HG03139 (cell line): ENCODE data around the gene RNF168.
"Not testable (repeated sequence)": the region's sequence is repeated elsewhere in the genome, so short reads cannot be mapped to it uniquely, and the experiment has no call there.

Source experiments
- ATAC-seq: cut with Tn5 transposase; IDR thresholded peaks from one replicate; pipeline ENCODE4 v1.9.1; 2021; ENCODE audit not compliant: unreplicated experiment

RNF168 gene

DNA sequence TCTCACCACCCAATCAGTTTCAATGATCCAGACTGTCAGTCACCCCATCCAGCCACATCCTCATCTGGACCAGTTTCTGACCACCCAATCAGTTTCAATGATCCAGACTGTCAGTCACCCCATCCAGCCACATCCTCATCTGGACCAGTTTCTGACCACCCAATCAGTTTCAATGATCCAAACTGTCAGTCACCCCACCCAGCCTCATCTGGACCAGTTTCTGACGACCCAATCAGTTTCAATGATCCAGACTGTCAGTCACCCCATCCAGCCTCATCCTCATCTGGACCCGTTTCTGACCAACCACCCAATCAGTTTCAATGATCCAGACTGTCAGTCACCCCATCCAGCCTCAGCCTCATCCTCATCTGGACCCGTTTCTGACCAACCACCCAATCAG lies 33.4 kb downstream of the RNF168 start:
- ATAC-seq, result not testable (repeated sequence)

DNA sequence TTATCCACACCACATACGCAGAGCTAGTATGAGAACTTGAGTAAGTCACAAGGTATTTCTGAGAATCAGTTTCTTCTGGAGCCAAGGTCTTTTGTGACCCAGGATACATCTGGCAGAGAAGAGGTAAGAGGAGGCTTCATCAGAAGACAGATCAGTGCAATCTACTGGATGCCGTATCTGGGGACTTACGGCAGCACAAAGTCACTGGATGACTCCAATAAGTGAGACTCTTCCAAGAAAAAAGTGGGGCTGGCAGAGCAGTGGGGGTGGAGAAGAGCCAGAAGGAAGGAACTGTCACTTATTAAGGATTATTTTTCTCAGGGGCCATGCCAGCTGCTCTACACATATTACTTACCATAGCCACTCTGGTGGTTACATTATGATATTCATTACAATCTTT lies 39.8 kb downstream of the RNF168 start:
- ATAC-seq, result no peak

DNA sequence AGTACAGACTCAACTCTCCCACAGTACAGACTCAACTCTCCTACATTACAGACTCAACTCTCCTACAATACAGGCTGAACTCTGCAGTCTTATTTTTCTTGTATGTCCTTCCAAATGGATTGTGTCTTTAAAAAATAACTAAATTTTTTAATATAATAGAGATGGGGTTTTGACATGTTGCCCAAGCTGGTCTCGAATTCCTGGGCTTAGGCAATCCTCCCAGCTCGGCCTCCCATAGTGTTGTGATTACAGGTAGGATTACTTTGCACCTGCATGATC lies 40.2 kb downstream of the RNF168 start:
- ATAC-seq, result no peak

DNA sequence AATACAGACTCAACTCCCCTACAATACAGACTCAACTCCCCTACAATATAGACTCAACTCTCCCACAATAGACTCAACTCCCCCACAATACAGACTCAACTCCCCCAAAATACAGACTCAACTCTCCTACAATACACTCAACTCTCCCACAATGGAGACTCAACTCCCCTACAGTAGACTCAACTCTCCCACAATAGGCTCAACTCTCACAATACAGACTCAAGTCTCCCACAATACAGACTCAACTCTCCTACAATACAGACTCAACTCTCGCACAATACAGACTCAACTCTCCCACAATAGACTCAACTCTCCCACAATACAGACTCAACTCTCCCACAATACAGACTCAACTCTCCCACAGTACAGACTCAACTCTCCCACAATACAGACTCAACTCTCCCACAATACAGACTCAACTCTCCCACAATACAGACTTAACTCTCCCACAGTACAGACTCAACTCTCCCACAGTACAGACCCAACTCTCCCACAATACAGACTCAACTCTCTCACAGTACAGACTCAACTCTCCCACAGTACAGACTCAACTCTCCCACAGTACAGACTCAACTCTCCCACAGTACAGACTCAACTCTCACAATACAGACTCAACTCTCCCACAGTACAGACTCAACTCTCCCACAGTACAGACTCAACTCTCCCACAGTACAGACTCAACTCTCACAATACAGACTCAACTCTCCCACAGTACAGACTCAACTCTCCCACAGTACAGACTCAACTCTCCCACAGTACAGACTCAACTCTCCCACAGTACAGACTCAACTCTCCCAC lies 40.7 kb downstream of the RNF168 start:
- not testable (repeated sequence) for ATAC-seq

DNA sequence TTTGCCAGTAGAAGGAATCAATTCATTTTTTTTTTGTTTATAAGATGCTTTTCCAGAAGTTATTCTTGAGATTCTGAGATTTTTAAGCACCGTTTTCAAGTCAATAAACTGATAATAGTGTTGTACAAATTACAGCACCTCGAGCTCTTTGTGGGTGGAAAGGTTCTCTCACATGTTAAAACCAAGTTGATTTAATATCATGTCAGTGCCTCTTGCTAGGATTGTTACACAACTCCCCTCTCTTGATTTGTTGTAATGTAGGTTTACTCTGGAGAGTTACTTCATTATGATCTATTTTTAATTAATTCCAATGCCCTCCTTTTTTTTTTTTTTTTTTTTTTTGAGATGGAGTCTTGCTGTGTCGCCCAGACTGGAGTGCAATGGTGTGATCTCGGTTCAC lies 45.5 kb downstream of the RNF168 start:
- no peak for ATAC-seq

DNA sequence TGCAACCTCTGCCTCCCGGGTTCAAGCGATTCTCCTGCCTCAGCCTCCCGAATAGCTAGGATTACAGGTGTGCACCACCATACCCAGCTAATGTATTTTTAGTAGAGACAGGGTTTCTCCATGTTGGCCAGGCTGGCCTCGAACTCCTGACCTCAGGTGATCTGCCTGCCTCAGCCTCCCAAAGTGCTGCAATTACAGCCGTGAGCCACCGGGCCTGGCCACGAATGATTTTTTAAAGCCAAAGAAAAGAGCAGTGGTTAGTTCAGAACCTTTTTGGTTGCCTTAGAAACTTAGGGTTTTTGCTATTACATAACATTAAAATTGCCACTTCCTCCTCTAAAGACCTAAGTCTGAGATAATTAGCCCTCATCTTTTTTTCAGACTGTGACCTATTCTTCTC lies 46.1 kb downstream of the RNF168 start:
- ATAC-seq, result not testable (repeated sequence)

DNA sequence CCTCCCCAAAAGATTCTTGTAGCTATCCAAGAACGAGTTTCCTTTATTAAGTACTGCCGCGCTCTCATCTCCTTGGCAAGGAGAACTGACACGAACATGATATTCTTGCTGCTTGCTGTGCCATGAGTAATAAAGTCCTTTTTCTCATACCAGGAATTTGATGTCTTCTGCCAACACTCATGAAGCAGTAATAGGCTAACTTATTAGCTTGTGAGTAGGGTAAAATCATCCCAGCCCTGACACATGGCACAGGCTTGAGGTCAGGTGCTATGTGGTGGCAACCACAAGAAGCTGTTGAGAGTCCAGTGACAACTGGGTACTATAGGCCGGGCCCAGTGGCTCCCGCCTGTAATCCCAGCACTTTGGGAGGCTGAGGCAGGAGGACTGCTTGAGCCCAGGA lies 48.6 kb downstream of the RNF168 start:
- no peak for ATAC-seq

DNA sequence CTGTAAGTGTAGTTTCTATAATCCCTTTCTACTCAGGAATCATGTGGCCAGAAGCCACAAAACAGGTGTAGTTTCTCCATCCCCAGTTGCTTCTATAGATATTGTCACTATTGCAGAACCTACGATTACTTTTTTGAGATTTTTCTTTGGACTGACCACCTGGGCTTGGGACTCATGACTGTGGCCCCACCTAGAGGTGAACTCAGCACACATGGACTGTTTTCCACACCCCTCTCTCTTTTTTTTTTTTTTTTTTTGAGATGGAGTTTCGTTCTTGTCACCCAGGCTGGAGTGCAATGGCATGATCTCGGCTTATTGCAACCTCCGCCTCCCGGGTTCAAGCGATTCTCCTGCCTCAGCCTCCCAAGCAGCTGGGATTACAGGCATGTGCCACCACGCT lies 58.2 kb downstream of the RNF168 start:
- not testable (repeated sequence) for ATAC-seq

DNA sequence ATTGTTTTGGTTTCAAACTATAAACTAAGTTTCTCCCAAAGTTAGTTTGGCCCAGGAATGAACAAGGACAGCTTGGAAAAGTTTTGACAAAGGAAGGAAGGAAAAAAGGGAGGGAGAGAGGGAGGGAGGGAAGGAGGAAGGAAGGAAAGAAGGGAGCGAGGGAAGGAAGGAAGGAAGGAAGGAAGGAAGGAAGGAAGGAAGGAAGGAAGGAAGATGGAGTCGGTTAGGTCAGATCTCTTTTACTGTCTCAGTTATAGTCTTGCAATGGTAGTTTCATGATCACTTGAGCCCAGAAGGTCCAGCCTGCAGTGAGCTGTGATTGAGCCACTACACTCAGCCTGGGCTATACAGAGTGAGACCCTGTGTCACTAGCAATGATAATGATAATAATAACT lies 59.1 kb downstream of the RNF168 start:
- no peak for ATAC-seq

DNA sequence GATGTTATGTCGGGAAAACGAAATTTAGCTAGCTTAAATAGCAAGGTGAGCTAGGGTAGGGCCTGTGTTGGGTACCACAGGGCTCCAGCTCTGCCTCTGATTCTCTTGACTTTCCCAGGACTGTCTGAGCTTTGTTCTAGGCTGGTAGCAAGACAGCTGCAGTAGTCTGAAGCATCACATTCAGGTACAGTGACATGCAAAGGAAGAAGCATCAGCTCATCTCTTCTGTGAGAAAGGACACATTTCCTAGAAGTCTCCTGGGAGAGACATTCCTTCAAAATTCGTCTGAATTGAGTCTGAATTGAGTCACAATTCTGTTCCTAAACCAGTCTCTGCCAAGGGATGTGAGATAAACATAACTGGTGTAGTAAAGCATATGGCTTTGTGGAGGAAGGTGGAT lies 62.9 kb downstream of the RNF168 start:
- ATAC-seq, result no peak

DNA sequence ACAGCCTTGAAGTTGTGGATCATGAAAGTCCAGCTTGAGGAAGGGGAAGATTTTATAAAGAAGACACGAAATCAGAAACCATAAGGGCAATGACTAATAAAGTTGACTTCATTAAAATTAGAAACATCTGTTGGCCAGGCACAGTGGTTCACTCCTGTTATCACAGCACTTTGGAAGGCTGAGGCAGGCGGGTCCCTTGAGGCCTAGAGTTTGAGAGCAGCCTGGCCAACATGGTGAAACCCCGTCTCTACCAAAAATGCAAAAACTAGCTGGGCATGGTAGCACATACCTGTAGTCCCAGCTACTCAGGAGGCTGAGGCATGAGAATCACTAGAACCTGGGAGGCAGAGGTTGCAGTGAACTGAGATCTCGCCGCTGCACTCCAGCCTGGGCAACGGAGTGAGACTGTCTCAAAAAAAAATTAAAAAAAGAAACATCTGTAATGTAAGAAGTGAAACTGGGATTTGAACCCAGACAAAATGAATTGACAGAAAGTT lies 63.5 kb downstream of the RNF168 start:
- no peak for ATAC-seq

DNA sequence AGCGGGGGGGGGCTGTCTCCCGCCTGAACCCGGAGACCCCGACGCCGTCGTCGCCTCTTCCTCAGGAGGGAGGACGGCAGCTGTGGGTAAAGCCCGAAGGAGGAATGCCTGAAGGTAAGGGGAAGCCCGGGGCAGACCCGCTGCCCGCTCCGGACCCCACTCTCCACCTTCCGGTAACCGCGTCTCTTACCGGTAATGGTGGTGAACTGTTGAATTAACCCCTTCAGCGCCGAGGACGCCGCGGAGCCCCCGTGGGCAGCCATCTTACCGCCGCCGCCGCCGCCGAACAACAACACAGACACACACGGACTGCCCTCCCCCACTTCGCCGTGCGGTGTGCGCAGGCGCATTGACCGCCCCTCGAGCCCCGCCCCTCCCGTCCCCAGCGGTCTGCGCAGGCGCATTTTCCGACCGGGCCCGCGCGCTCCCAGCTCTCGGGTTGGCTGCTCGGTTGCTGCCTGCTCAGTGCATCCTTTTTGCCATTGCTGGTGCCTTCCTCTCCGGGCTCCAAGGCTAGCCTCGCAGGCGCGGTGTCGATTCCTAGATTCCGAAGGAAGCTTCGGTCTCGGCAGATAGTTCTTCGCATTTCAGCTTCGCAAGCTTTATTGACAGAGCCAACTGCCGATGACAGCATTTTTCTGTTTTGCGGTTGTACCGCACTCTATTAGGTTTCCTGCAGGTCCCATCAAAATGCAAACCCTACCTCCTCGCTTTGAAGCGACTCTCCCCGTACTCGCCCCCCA lies 71.3 kb downstream of the RNF168 start, which contains the start of gene UBXN7:
Gene UBXN7 (minus strand): TSS at position 291 of the 743 bp plus-strand sequence. CDS start 28 bp downstream, at position 263.
- ATAC-seq, result peak; percentile 70

DNA sequence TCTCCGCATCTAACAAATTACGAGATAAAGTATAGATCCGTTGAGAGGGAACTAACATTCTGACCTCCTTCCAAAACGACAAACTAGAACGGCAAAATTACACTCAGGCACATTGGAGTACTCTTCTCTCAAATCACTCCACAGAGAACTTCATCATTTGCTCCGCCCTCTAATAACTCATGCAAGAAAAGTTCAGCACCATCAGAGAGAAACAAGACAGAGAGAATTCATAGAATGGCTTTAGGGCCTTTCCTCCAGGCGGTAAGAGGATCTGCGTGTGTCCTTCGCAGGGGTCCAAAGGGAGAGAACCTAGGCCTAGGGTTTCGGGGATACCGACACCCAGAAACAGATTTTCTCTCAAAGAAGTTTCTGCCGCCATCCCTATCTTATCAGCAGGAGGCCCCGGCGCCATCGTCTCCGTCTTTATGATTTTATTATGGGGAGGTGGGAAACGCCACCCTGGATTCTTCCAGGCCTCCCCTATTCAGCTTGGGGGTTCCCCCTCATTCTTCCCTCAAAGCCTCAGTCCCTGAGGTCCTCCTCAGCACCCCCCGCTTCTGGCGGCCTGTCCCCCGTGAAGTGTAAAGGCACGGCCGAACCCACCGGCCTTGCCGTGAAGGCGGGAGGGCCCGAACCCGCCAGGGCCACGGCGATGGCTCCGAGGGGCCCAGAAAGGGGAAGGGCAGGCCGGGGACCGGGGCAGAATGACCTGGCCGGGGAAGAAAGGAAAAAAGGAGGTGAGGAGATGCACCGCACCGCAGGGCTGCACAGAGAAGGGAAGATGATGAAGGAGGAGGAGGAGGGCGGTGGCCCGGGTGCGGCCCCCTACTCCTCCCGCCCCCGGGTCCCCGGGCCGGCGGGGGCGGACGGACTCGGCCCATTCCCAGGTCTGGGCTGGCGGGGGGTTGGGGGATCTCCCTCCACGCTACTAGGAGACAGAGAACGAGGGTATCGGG lies 72.1 kb downstream of the RNF168 start:
- ATAC-seq, result no peak

DNA sequence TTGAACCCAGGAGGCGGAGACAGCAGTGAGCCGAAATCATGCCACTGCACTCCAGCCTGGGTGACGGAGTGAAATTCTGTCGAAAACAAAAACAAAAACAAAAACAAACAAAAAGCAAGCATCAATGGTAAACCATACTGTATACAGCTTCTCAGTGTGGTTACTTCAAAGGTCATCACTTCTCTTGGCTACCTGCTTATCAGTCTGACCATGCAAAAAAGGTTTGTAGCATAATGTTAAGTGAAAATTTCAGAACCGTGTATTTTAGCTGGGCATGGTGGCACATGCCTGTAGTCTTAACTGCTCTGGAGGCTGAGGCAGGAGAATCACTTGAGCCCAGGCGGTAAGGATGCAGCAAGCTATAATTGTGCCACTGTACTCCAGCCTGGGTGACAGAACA lies 75.5 kb downstream of the RNF168 start:
- no peak for ATAC-seq

DNA sequence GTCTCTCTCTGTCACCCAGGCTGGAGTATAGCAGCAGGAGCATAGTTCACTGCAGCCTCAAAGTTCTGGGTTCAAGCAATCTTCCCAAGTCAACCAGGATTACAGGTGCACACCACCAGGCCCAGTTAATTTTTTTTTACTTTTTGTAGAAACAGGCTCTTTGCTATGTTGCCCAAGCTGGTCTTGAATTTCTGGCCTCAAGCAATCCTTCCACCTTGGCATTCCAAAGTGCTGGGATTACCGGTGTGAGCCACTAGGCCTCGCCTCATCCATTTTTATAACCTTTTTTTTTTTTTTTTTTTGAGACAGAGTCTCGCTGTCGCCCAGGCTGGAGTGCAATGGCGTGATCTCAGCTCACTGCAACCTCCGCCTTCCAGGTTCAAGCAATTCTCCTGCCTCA lies 79.1 kb downstream of the RNF168 start:
- not testable (repeated sequence) for ATAC-seq

DNA sequence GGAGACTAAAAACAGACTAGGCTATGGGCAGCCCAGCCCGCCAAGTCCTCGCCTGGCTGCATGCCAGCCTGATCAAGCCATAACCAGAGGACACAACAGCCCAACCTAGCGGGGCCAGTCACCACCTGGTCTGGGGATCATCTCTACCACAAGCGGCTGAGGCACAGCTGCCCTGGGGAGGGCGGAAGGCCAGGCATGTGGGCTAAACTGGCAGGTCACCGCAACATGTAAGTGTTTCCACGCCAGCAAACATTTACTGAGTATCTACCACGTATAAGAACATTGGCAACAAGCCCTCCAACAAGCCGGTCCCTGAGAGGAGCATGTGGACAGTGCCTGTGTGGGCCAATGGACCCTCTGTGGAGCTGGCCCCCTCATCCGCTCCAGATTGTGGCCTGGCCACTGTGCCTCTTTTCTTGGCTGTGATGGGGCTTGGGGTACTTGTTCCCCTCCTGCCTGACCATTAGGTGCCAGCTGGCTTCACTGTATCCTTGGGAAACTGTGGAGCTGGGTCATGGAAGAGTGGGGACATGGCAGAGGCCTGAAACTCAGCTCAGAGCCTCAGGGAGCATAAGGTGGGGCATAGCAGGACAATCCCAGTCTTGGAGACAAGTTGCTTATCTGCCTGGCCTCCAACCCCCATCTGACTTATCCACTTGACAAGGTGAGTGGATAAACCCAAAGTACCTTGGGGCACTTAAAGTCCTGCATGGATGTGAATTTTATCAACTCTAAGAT lies 80.4 kb downstream of the RNF168 start:
- no peak for ATAC-seq

DNA sequence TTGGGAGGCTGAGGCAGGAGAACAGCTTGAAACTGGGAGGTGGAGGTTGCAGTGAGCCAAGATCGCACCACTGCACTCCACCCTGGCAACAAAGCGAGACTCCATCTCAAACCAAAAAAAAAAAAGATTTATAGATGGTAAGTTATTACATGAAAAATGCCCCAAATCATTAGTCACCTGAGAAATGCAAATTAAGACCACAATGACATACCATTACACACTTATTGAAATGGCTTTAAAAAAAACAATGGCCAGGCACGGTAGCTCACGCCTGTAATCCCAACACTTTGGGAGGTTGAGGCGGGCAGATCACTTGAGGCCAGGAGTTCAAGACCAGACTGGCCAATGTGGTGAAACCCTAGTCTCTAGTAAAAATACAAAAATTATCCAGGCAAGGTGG lies 81.9 kb downstream of the RNF168 start:
- ATAC-seq, result not testable (repeated sequence)

DNA sequence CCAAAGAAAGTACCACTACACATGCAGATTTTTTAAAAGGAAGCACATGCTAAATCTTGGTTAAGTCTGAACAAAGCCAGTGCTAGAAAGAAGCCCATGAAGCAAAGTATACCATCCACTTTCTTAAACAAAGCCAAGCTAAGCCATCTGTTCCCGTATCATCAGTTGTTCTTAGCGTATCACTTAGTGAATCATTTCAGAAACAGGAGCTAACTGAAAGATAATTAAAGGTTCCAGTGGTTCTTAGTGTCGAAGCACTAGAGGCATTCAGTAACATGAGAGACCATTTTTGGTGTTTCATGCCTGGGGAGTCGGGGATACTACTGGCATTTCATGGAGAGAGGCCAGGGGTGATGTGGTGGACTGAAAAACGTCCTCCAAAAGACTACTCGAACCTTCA lies 84.2 kb downstream of the RNF168 start:
- ATAC-seq, result no peak
